Stimulated activated CD8-positive, alpha-beta memory T cell treated with anti-CD3 and anti-CD28 coated beads, Interleukin-7, amount 100 ng/mL, for 24 hours (primary cell): ENCODE results near the gene UBXN10.
A peak's percentile ranks its signal among the peaks of the same experiment; 100 is the strongest.

ENCODE experiments used
- DNase-seq: peaks from one replicate; pipeline ENCODE4 v3.0.0-alpha.2; 2020; ENCODE audit warnings: low read depth

UBXN10 gene

GRCh38 chr1:20151906-20152598 is 33.8 kb upstream of the UBXN10 start:
- DNase-seq, result peak; percentile 59

- no peak for DNase-seq
Measured at GRCh38 chr1:20152599-20152930, 33.3 kb upstream of the UBXN10 start.

- no peak for DNase-seq
Measured at GRCh38 chr1:20153000-20153418, 32.9 kb upstream of the UBXN10 start.

GRCh38 chr1:20154301-20154831 is 31.5 kb upstream of the UBXN10 start:
- DNase-seq, result no peak

- DNase-seq, result no peak
Measured at GRCh38 chr1:20158358-20159070, 27.4 kb upstream of the UBXN10 start.

- no peak for DNase-seq
Measured at GRCh38 chr1:20160034-20160433, 25.9 kb upstream of the UBXN10 start.

- no peak for DNase-seq
Measured at GRCh38 chr1:20164694-20165202, 21.1 kb upstream of the UBXN10 start.

- no peak for DNase-seq
Measured at GRCh38 chr1:20165522-20165951, 20.4 kb upstream of the UBXN10 start.

- no peak for DNase-seq
Measured at GRCh38 chr1:20166051-20166450, 19.8 kb upstream of the UBXN10 start.

GRCh38 chr1:20167126-20167525 is 18.8 kb upstream of the UBXN10 start:
- DNase-seq, result no peak

GRCh38 chr1:20168564-20169491 is 17.1 kb upstream of the UBXN10 start:
- DNase-seq, result no peak

- DNase-seq, result no peak
Measured at GRCh38 chr1:20169932-20170331, 16.0 kb upstream of the UBXN10 start.

- DNase-seq, result no peak
Measured at GRCh38 chr1:20172033-20172590, 13.8 kb upstream of the UBXN10 start.

GRCh38 chr1:20174937-20175666 is 10.8 kb upstream of the UBXN10 start:
- no peak for DNase-seq

- DNase-seq, result no peak
Measured at GRCh38 chr1:20178634-20179370, 7.1 kb upstream of the UBXN10 start.

- DNase-seq, result no peak
Measured at GRCh38 chr1:20179371-20180128, 6.3 kb upstream of the UBXN10 start.

- DNase-seq, result no peak
Measured at GRCh38 chr1:20180129-20180843, 5.6 kb upstream of the UBXN10 start.

- no peak for DNase-seq
Measured at GRCh38 chr1:20180844-20181207, 5.1 kb upstream of the UBXN10 start.

- DNase-seq, result no peak
Measured at GRCh38 chr1:20182415-20182814, 3.5 kb upstream of the UBXN10 start.
